ENCODE results near the gene LAMA5.

GRCh38 chr20:62354811-62355341 is 12.2 kb downstream of the LAMA5 start:
- TF ChIP-seq, protein P1, sequence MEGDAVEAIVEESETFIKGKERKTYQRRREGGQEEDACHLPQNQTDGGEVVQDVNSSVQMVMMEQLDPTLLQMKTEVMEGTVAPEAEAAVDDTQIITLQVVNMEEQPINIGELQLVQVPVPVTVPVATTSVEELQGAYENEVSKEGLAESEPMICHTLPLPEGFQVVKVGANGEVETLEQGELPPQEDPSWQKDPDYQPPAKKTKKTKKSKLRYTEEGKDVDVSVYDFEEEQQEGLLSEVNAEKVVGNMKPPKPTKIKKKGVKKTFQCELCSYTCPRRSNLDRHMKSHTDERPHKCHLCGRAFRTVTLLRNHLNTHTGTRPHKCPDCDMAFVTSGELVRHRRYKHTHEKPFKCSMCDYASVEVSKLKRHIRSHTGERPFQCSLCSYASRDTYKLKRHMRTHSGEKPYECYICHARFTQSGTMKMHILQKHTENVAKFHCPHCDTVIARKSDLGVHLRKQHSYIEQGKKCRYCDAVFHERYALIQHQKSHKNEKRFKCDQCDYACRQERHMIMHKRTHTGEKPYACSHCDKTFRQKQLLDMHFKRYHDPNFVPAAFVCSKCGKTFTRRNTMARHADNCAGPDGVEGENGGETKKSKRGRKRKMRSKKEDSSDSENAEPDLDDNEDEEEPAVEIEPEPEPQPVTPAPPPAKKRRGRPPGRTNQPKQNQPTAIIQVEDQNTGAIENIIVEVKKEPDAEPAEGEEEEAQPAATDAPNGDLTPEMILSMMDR (IDR thresholded peaks at IDR 0.05), result no peak
- TF ChIP-seq POLR2A (IDR thresholded peaks at IDR 0.05), result no peak

All from thyroid gland (tissue), 4 donors.